C4-2B (cell line): ENCODE measurements around the gene COA1.

Source experiments
- ZFX ChIP-seq: fragments of 450-650 bp; IDR thresholded peaks from 2 replicates; pipeline ENCODE4 v1.6.1; 2017
- TF ChIP-seq, protein P1 (sequence below): fragments of 450-650 bp; conservative IDR thresholded peaks from 2 replicates; pipeline ENCODE4 v1.5.1; 2017; ENCODE audit warnings: mild to moderate bottlenecking

DNA sequence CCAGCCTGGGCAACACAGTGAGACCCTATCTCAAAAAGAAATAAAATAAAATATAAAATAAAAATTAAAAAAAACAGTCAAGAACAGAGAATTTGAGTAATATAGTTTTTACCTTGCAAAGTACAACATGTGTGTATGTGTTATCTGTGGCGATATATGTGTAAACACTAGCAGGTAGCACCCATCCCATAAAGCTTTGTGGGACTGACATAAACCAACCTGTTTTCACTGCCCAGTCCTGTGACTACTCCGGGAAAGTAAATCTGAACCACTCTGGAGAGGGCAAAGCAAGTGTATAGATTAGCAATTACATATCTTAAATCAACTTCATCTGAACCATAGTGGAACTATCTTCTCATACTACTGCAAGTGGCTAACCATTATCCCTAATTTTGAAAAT, 72.3 kb downstream of the COA1 start:
- TF ChIP-seq, protein P1, sequence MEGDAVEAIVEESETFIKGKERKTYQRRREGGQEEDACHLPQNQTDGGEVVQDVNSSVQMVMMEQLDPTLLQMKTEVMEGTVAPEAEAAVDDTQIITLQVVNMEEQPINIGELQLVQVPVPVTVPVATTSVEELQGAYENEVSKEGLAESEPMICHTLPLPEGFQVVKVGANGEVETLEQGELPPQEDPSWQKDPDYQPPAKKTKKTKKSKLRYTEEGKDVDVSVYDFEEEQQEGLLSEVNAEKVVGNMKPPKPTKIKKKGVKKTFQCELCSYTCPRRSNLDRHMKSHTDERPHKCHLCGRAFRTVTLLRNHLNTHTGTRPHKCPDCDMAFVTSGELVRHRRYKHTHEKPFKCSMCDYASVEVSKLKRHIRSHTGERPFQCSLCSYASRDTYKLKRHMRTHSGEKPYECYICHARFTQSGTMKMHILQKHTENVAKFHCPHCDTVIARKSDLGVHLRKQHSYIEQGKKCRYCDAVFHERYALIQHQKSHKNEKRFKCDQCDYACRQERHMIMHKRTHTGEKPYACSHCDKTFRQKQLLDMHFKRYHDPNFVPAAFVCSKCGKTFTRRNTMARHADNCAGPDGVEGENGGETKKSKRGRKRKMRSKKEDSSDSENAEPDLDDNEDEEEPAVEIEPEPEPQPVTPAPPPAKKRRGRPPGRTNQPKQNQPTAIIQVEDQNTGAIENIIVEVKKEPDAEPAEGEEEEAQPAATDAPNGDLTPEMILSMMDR, result no peak
- TF ChIP-seq ZFX, result no peak
